H9 (cell line): Measurements from ENCODE around the gene ZNF844. TPM values are rescaled to one million over a fixed set of nuclear protein-coding genes. Genes with fewer than 3 reads are reported as not detected.

Experiments
- DNase-seq: peaks from one replicate; pipeline ENCODE4 v3.0.0-alpha.2; 2017
- H2AFZ ChIP-seq: one replicate; pipeline ENCODE4 v1.6.1; 2013; ENCODE audit warnings: mild to moderate bottlenecking, low read length, control low read depth, moderate library complexity
- H2AK5ac ChIP-seq: 2 replicates; pipeline ENCODE4 v1.6.1; 2013; ENCODE audit warnings: low read length, control low read depth, mixed read lengths; ENCODE audit not compliant: insufficient read length
- H2BK120ac ChIP-seq: one replicate; pipeline ENCODE4 v1.6.1; 2013; ENCODE audit warnings: low read depth, mild to moderate bottlenecking, low read length, control low read depth, inconsistent platforms; ENCODE audit not compliant: poor library complexity, severe bottlenecking
- H2BK12ac ChIP-seq: 2 replicates; pipeline ENCODE4 v1.6.1; 2013; ENCODE audit warnings: low read length, control low read depth, mixed read lengths, low read depth; ENCODE audit not compliant: insufficient read length
- H2BK15ac ChIP-seq: 2 replicates; pipeline ENCODE4 v1.6.1; 2013; ENCODE audit warnings: low read depth, low read length, control low read depth
- H2BK20ac ChIP-seq: one replicate; pipeline ENCODE4 v1.6.1; 2013; ENCODE audit warnings: low read depth, mild to moderate bottlenecking, low read length, control low read depth, inconsistent platforms; ENCODE audit not compliant: poor library complexity, severe bottlenecking
- H2BK5ac ChIP-seq: 2 replicates; pipeline ENCODE4 v1.6.1; 2013; ENCODE audit warnings: low read length, control low read depth, mixed read lengths; ENCODE audit not compliant: insufficient read length
- H3K14ac ChIP-seq: 2 replicates; pipeline ENCODE4 v1.6.1; 2013; ENCODE audit warnings: low read length, control low read depth; ENCODE audit not compliant: insufficient read depth
- H3K18ac ChIP-seq: 2 replicates; pipeline ENCODE4 v1.6.1; 2013; ENCODE audit warnings: low read depth, mild to moderate bottlenecking, mixed read lengths, low read length, control low read depth; ENCODE audit not compliant: insufficient read length
- H3K23ac ChIP-seq: 2 replicates; pipeline ENCODE4 v1.6.1; 2013; ENCODE audit warnings: low read length, control low read depth, mixed read lengths, low read depth; ENCODE audit not compliant: insufficient read length
- H3K23me2 ChIP-seq: 2 replicates; pipeline ENCODE4 v1.6.1; 2013; ENCODE audit warnings: low read depth, mild to moderate bottlenecking, mixed read lengths, low read length, control low read depth; ENCODE audit not compliant: insufficient read length, poor library complexity, severe bottlenecking
- H3K27ac ChIP-seq: 2 replicates; pipeline ENCODE4 v1.5.1; 2013; ENCODE audit warnings: low read length, control low read depth, mixed read lengths, low read depth; ENCODE audit not compliant: insufficient read length
- H3K27me3 ChIP-seq: 2 replicates; pipeline ENCODE4 v1.6.1; 2013; ENCODE audit warnings: low read length, control low read depth, inconsistent platforms; ENCODE audit not compliant: insufficient read depth
- H3K4ac ChIP-seq: 2 replicates; pipeline ENCODE4 v1.6.1; 2013; ENCODE audit warnings: low read depth, mild to moderate bottlenecking, control low read depth, inconsistent platforms, low read length, moderate library complexity
- H3K4me1 ChIP-seq: 2 replicates; pipeline ENCODE4 v1.6.1; 2013; ENCODE audit warnings: low read length, control low read depth, inconsistent platforms; ENCODE audit not compliant: insufficient read depth
- H3K4me2 ChIP-seq: 2 replicates; pipeline ENCODE4 v1.6.1; 2013; ENCODE audit warnings: low read length, control low read depth, mixed read lengths; ENCODE audit not compliant: insufficient read length, insufficient read depth
- H3K56ac ChIP-seq: 2 replicates; pipeline ENCODE4 v1.6.1; 2013; ENCODE audit warnings: low read depth, mild to moderate bottlenecking, mixed read lengths, low read length, control low read depth; ENCODE audit not compliant: insufficient read length
- H3K79me1 ChIP-seq: 2 replicates; pipeline ENCODE4 v1.6.1; 2013; ENCODE audit warnings: low read depth, mild to moderate bottlenecking, moderate library complexity, low read length, control low read depth, inconsistent platforms; ENCODE audit not compliant: insufficient read depth, poor library complexity, severe bottlenecking
- H3K79me2 ChIP-seq: 2 replicates; pipeline ENCODE4 v1.6.1; 2013; ENCODE audit warnings: low read length, control low read depth, inconsistent platforms; ENCODE audit not compliant: insufficient read depth
- H3K9ac ChIP-seq: 2 replicates; pipeline ENCODE4 v1.6.1; 2013; ENCODE audit warnings: low read length, control low read depth, mixed read lengths; ENCODE audit not compliant: insufficient read length; ENCODE audit errors: extremely low read depth
- H3K9me3 ChIP-seq: one replicate; pipeline ENCODE4 v1.6.1; 2013; ENCODE audit warnings: low read depth, low read length, inconsistent platforms; ENCODE audit not compliant: control insufficient read depth
- H3T11ph ChIP-seq: one replicate; pipeline ENCODE4 v1.6.1; 2013; ENCODE audit warnings: mild to moderate bottlenecking, low read length, control low read depth, inconsistent platforms
- H4K20me1 ChIP-seq: one replicate; pipeline ENCODE4 v1.6.1; 2013; ENCODE audit not compliant: control insufficient read depth, insufficient read length, insufficient read depth
- H4K5ac ChIP-seq: 2 replicates; pipeline ENCODE4 v1.6.1; 2013; ENCODE audit warnings: low read depth, mild to moderate bottlenecking, mixed read lengths, low read length, control low read depth; ENCODE audit not compliant: insufficient read length
- H4K8ac ChIP-seq: replicated peaks from 2 replicates; pipeline ENCODE4 v1.6.1; 2013; ENCODE audit warnings: low read length, control low read depth, mixed read lengths, low read depth; ENCODE audit not compliant: insufficient read length
- H4K91ac ChIP-seq: 2 replicates; pipeline ENCODE4 v1.6.1; 2013; ENCODE audit warnings: low read depth, mild to moderate bottlenecking, moderate library complexity, mixed read lengths, low read length, control low read depth; ENCODE audit not compliant: insufficient read length
- H3K27ac Mint-ChIP-seq, 3 experiments: 2 replicates in 2 of 3; 3 replicates in 1 of 3; pipeline ENCODE4 v1.8.0; 2020 to 2021; ENCODE audit warnings: mixed read lengths in 3 of 3, mild to moderate bottlenecking in 1 of 3, moderate library complexity in 1 of 3
- H3K27me3 Mint-ChIP-seq: 2 replicates; pipeline ENCODE4 v1.8.0; 2021; ENCODE audit warnings: low read depth, mild to moderate bottlenecking, moderate library complexity, mixed read lengths
- H3K36me3 Mint-ChIP-seq, 3 experiments: 2 replicates in 2 of 3; 3 replicates in 1 of 3; pipeline ENCODE4 v1.8.0; 2020 to 2021; ENCODE audit warnings: low read depth in 3 of 3, mixed read lengths in 3 of 3; ENCODE audit not compliant: insufficient read depth in 1 of 3
- H3K4me1 Mint-ChIP-seq, 2 experiments: 2 replicates each; pipeline ENCODE4 v1.8.0; 2020; ENCODE audit warnings: mixed read lengths in 2 of 2
- H3K4me3 Mint-ChIP-seq, 2 experiments: 2 replicates in 1 of 2; 3 replicates in 1 of 2; pipeline ENCODE4 v1.8.0; 2020 to 2021; ENCODE audit warnings: mild to moderate bottlenecking in 2 of 2, mixed read lengths in 2 of 2, moderate library complexity in 1 of 2
- H3K9me3 Mint-ChIP-seq, 2 experiments: 2 replicates in 1 of 2; 3 replicates in 1 of 2; pipeline ENCODE4 v1.8.0; 2020; ENCODE audit warnings: mild to moderate bottlenecking in 2 of 2, mixed read lengths in 2 of 2, moderate library complexity in 1 of 2
- CTCF ChIP-seq: fragments of 200-600 bp; sonication (generic); conservative IDR thresholded peaks from 3 replicates; pipeline ENCODE4 v1.8.0; 2021; ENCODE audit warnings: antibody characterized with exemption, mild to moderate bottlenecking
- WGBS: extraction: QIAGEN DNeasy Blood & Tissue Kit; methylation state at CpG from one replicate; pipeline ENCODE4 v1.1.7; 2013; ENCODE audit warnings: missing lambda C conversion rate, low lambda C conversion rate, mixed read lengths; ENCODE audit not compliant: insufficient read length; ENCODE audit errors: extremely low coverage; 5-methylcytosine and 5-hydroxymethylcytosine counted together
- total RNA-seq: library from RNA; stranded (reverse); gene quantifications from 2 replicates; pipeline ENCODE4 v1.2.1, GENCODE V29; 2021

The ZNF844 gene
- total RNA-seq, 1 experiment from 2014 or later, result 10.0 TPM

GRCh38 chr19:12034620-12035019, 29.9 kb upstream of the ZNF844 start:
- Histone ChIP-seq H3K14ac (no peak overlapping the region), H3K4me1 (no peaks in the 10 kb centered on the region; the same call in 1 of the 2 replicates), H2AK5ac (no peak overlapping the region), H3K79me2 (no peaks in the 10 kb centered on the region), H4K5ac (no peak overlapping the region), H3K27me3 (no peaks in the 10 kb centered on the region; the same call in 1 of the 2 replicates), H4K91ac (no peak overlapping the region), H3K9ac (no peak overlapping the region), H3K9me3 (peaks cover 7% of the 10 kb centered on the region), H3K27ac (no peak overlapping the region), H2BK15ac (no peak overlapping the region), H2BK20ac (no peak overlapping the region), H3K56ac (no peak overlapping the region), H3K23me2 (peaks cover 5% of the 10 kb centered on the region), H2BK5ac (no peak overlapping the region), H2BK120ac (no peak overlapping the region), H4K20me1 (no peaks in the 10 kb centered on the region), H3K23ac (no peak overlapping the region), H3K4ac (no peak overlapping the region), H4K8ac (no peak overlapping the region), H2AFZ (no peak overlapping the region), H2BK12ac (no peak overlapping the region), H3K4me2 (peak overlapping the region; percentile 48), H3K79me1 (no peaks in the 10 kb centered on the region), H3K18ac (no peak overlapping the region), H3T11ph (no peak overlapping the region)
- Mint-ChIP-seq H3K9me3 (peaks cover 10 to 13% of the 10 kb centered on the region in 2 experiments; a peak in 4 of 5 replicates), H3K4me1 (peaks cover 11 to 21% of the 10 kb centered on the region in 2 experiments), H3K27me3 (peaks cover 37% of the 10 kb centered on the region), H3K27ac (no peak overlapping the region), H3K4me3 (peak overlapping the region; percentile 66 to 78), H3K36me3 (peaks cover 3 to 27% (median 23%) of the 10 kb centered on the region in 3 experiments; a peak in 6 of 7 replicates)
- DNase-seq, result no peak
- TF ChIP-seq CTCF, result no peak
- no CpG with 5 or more reads among the region's 8 CpGs for WGBS
